ENCODE data around the gene NINJ2.

The NINJ2 gene

GRCh38 chr12:534216-534615 is 129.0 kb downstream of the NINJ2 start:
- no peak for TF ChIP-seq CTCF (IDR thresholded peaks at IDR 0.05)

GRCh38 chr12:533718-534117 is 129.5 kb downstream of the NINJ2 start:
- no peak for TF ChIP-seq CTCF (IDR thresholded peaks at IDR 0.05)

GRCh38 chr12:532908-533565 is 130.2 kb downstream of the NINJ2 start:
- TF ChIP-seq CTCF (IDR thresholded peaks at IDR 0.05) = no peak

- TF ChIP-seq CTCF (IDR thresholded peaks at IDR 0.05) = no peak
These were observed 131.2 kb downstream of the NINJ2 start for GRCh38 chr12:531951-532585.

GRCh38 chr12:530821-531220 is 132.4 kb downstream of the NINJ2 start:
- TF ChIP-seq CTCF (IDR thresholded peaks at IDR 0.05) = no peak

- no peak for TF ChIP-seq CTCF (IDR thresholded peaks at IDR 0.05)
These were observed 132.9 kb downstream of the NINJ2 start for GRCh38 chr12:530308-530707.

GRCh38 chr12:527729-528128 is 135.5 kb downstream of the NINJ2 start:
- no peak for TF ChIP-seq CTCF (IDR thresholded peaks at IDR 0.05)
